ENCODE results near the gene PLA2G2D. TPM values are rescaled to one million over a fixed set of nuclear protein-coding genes. Genes with fewer than 3 reads are reported as not detected.
A peak's percentile ranks its signal among the peaks of the same experiment; 100 is the strongest.

PLA2G2D gene
- total RNA-seq, 1 donor from 2014 or later = not detected

DNA sequence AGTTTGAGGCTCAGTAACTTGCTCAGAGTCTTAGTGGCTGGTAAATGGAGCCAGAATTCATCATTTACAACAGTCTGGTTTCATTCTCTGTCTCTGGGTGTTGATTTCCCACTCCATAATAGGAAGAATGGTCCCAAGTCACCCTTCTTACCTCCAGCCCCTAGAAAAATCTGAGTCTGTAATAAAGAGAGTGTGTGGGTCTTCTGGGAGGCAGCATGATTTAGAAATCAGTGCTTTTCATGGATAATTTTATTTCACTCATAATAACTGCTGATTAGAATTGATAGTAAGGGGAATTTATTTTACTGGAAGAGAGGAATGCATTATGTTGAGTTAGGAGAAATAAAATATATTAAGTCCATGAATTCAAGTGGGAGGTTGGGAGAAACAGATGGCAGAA lies 2.1 kb downstream of the PLA2G2D start:
- Mint-ChIP-seq H3K36me3 (no peaks in the 10 kb centered on the region), H3K27ac (no peak overlapping the region), H3K4me1 (no peaks in the 10 kb centered on the region), H3K4me3 (no peak overlapping the region), H3K27me3 (ENCODE audit: insufficient read depth, low read depth) (peaks cover 16% of the 10 kb centered on the region), H3K9me3 (no peaks in the 10 kb centered on the region)
- no peak for TF ChIP-seq EZH2phosphoT487 (IDR thresholded peaks at IDR 0.05)
- TF ChIP-seq EZH2 (IDR thresholded peaks at IDR 0.05) = no peak
- TF ChIP-seq, protein P1, sequence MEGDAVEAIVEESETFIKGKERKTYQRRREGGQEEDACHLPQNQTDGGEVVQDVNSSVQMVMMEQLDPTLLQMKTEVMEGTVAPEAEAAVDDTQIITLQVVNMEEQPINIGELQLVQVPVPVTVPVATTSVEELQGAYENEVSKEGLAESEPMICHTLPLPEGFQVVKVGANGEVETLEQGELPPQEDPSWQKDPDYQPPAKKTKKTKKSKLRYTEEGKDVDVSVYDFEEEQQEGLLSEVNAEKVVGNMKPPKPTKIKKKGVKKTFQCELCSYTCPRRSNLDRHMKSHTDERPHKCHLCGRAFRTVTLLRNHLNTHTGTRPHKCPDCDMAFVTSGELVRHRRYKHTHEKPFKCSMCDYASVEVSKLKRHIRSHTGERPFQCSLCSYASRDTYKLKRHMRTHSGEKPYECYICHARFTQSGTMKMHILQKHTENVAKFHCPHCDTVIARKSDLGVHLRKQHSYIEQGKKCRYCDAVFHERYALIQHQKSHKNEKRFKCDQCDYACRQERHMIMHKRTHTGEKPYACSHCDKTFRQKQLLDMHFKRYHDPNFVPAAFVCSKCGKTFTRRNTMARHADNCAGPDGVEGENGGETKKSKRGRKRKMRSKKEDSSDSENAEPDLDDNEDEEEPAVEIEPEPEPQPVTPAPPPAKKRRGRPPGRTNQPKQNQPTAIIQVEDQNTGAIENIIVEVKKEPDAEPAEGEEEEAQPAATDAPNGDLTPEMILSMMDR (IDR thresholded peaks at IDR 0.05) = no peak
- H3K9me3 ChIP-seq (ENCODE audit: low read depth) = no peaks in the 10 kb centered on the region
- H3K27me3 ChIP-seq = no peaks in the 10 kb centered on the region
- no peaks in the 10 kb centered on the region for H4K20me1 ChIP-seq (ENCODE audit: low read depth)
- H2AFZ ChIP-seq (replicated peaks) = no peak overlapping the region
- H3F3A ChIP-seq (ENCODE audit: low read depth) = no peaks in the 10 kb centered on the region
- H3K9ac ChIP-seq = no peak overlapping the region
- no peak overlapping the region for H3K4me3 ChIP-seq
- no peak overlapping the region for H3K4me2 ChIP-seq
- no peak for DNase-seq (ENCODE audit: low spot score)
- H3K4me1 ChIP-seq = no peaks in the 10 kb centered on the region
- H3K27ac ChIP-seq = no peak overlapping the region
- H3K36me3 ChIP-seq = no peaks in the 10 kb centered on the region
- H3K79me2 ChIP-seq (ENCODE audit: low read depth) = no peaks in the 10 kb centered on the region

DNA sequence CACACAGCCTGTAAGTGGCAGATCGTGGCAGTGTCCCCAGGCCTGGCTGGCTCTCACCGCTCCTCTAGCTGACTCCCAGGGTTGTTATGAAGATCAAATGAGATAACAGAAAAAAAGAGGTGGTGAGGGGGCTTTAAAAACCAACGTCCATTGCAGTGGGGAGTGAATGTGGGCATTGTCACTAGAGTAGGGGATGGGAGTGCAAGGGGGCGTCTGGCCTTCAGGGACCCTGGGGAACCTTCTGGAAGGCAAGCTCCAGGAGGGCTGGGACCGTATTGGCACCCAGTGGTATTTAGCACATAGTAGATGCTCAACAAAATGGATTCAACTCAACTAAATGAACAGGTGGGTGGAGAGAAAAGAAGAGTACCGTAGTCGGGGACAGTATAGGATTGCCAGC lies 3.4 kb downstream of the PLA2G2D start:
- no peak overlapping the region for H3K9ac ChIP-seq
- H3K4me1 ChIP-seq = no peaks in the 10 kb centered on the region
- no peaks in the 10 kb centered on the region for H3K36me3 ChIP-seq
- no peaks in the 10 kb centered on the region for H3K79me2 ChIP-seq (ENCODE audit: low read depth)
- no peak overlapping the region for H3K27ac ChIP-seq
- TF ChIP-seq EZH2phosphoT487 (IDR thresholded peaks at IDR 0.05) (no peak), EZH2 (IDR thresholded peaks at IDR 0.05) (no peak)
- TF ChIP-seq, protein P1 (IDR thresholded peaks at IDR 0.05) = no peak
- no peak for DNase-seq (ENCODE audit: low spot score)
- no peak overlapping the region for H3K27ac Mint-ChIP-seq
- no peaks in the 10 kb centered on the region for H4K20me1 ChIP-seq (ENCODE audit: low read depth)
- no peak overlapping the region for H2AFZ ChIP-seq (replicated peaks)
- no peak overlapping the region for H3K4me2 ChIP-seq
- H3K4me1 Mint-ChIP-seq = no peaks in the 10 kb centered on the region
- H3K4me3 ChIP-seq = no peak overlapping the region
- no peaks in the 10 kb centered on the region for H3F3A ChIP-seq (ENCODE audit: low read depth)
- H3K27me3 Mint-ChIP-seq (ENCODE audit: insufficient read depth, low read depth) = peaks cover 15% of the 10 kb centered on the region
- H3K4me3 Mint-ChIP-seq = no peak overlapping the region
- H3K36me3 Mint-ChIP-seq = no peaks in the 10 kb centered on the region
- H3K27me3 ChIP-seq = no peaks in the 10 kb centered on the region
- no peaks in the 10 kb centered on the region for H3K9me3 Mint-ChIP-seq
- H3K9me3 ChIP-seq (ENCODE audit: low read depth) = no peaks in the 10 kb centered on the region

DNA sequence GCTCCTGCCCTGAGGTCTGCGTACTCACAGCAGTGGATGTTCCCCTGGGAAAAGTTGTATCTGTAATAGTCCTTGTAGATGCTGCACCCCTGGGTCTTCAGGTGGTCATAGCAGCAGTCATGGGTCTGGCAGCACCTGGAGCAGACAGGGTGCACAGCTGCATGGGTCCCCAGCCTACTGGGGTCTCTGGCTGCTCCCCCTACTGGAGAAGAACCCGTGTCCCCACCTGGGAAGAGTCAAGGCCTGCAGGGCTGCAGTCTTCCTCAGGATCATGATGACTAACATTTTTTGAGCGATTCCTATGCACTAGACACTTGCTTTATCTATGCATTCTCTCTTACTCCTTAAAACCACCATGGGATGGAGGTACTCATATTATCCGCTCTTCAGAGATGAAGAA lies 3.9 kb downstream of the PLA2G2D start:
- Histone ChIP-seq H3K9me3 (ENCODE audit: low read depth) (no peaks in the 10 kb centered on the region), H3K36me3 (no peaks in the 10 kb centered on the region), H3K27me3 (no peaks in the 10 kb centered on the region), H3K9ac (no peak overlapping the region), H3K79me2 (ENCODE audit: low read depth) (no peaks in the 10 kb centered on the region), H3K4me1 (no peaks in the 10 kb centered on the region), H3K4me3 (no peak overlapping the region), H2AFZ (replicated peaks) (no peak overlapping the region), H3K27ac (no peak overlapping the region), H3F3A (ENCODE audit: low read depth) (no peaks in the 10 kb centered on the region), H3K4me2 (no peak overlapping the region), H4K20me1 (ENCODE audit: low read depth) (no peaks in the 10 kb centered on the region)
- Mint-ChIP-seq H3K27me3 (ENCODE audit: insufficient read depth, low read depth) (peaks cover 13% of the 10 kb centered on the region), H3K27ac (no peak overlapping the region), H3K9me3 (no peaks in the 10 kb centered on the region), H3K4me1 (no peaks in the 10 kb centered on the region), H3K36me3 (no peaks in the 10 kb centered on the region), H3K4me3 (no peak overlapping the region)
- no peak for TF ChIP-seq EZH2phosphoT487 (IDR thresholded peaks at IDR 0.05)
- TF ChIP-seq, protein P1 (IDR thresholded peaks at IDR 0.05) = peak; percentile 14
- DNase-seq (ENCODE audit: low spot score) = no peak
